A673 (cell line): ENCODE results near the gene TMOD1.

Source experiments
- EZH2 ChIP-seq: fragments of 200-600 bp; sonication (generic); IDR thresholded peaks from 2 replicates; pipeline ENCODE4 v1.6.1; 2017; ENCODE audit warnings: borderline replicate concordance, low read depth, mild to moderate bottlenecking, mixed read lengths, antibody characterized with exemption, low read length; ENCODE audit not compliant: poor library complexity, severe bottlenecking
- TF ChIP-seq, protein P1 (sequence below): fragments of 300-800, 200-600 bp; sonication (generic); conservative IDR thresholded peaks from 2 replicates; pipeline ENCODE4 v1.5.1; 2017; ENCODE audit warnings: low read depth, mild to moderate bottlenecking, antibody characterized with exemption, low read length, moderate library complexity, mixed read lengths

- TF ChIP-seq, protein P1, sequence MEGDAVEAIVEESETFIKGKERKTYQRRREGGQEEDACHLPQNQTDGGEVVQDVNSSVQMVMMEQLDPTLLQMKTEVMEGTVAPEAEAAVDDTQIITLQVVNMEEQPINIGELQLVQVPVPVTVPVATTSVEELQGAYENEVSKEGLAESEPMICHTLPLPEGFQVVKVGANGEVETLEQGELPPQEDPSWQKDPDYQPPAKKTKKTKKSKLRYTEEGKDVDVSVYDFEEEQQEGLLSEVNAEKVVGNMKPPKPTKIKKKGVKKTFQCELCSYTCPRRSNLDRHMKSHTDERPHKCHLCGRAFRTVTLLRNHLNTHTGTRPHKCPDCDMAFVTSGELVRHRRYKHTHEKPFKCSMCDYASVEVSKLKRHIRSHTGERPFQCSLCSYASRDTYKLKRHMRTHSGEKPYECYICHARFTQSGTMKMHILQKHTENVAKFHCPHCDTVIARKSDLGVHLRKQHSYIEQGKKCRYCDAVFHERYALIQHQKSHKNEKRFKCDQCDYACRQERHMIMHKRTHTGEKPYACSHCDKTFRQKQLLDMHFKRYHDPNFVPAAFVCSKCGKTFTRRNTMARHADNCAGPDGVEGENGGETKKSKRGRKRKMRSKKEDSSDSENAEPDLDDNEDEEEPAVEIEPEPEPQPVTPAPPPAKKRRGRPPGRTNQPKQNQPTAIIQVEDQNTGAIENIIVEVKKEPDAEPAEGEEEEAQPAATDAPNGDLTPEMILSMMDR, result no peak
- no peak for TF ChIP-seq EZH2
Observed at GRCh38 chr9:97645720-97646119, 144.3 kb downstream of the TMOD1 start.
